Lower lobe of right lung (tissue), 2 donors: Measurements from ENCODE around the gene OR5L1. TPM values are rescaled to one million over a fixed set of nuclear protein-coding genes. Genes with fewer than 3 reads are reported as not detected.

Source experiments
- ATAC-seq, 2 donors: fragments of 200-7000 bp; cut with Tn5 transposase; one replicate each; pipeline ENCODE4 v1.9.1; 2020 to 2022; ENCODE audit warnings: mild to moderate bottlenecking in 2 of 2, moderate library complexity in 2 of 2
- DNase-seq: peaks from one replicate; pipeline ENCODE4 v3.0.0-alpha.2; 2020
- H3K27ac ChIP-seq: fragments of 200-600 bp; one replicate; pipeline ENCODE4 v1.8.0; 2022
- H3K27me3 ChIP-seq: fragments of 200-600 bp; one replicate; pipeline ENCODE4 v1.8.0; 2022; ENCODE audit warnings: low read depth
- H3K36me3 ChIP-seq: fragments of 200-600 bp; one replicate; pipeline ENCODE4 v1.8.0; 2022; ENCODE audit warnings: mild to moderate bottlenecking
- H3K4me1 ChIP-seq: fragments of 200-600 bp; one replicate; pipeline ENCODE4 v1.8.0; 2022
- H3K4me3 ChIP-seq: fragments of 200-600 bp; one replicate; pipeline ENCODE4 v1.8.0; 2022; ENCODE audit warnings: mild to moderate bottlenecking
- H3K9me3 ChIP-seq: fragments of 200-600 bp; one replicate; pipeline ENCODE4 v1.8.0; 2022
- intact Hi-C: fragments of 100-400 bp; cut with DNase I; formaldehyde crosslinking; loops from one replicate; pipeline ENCODE4 v1.11.0; 2022
- total RNA-seq: library from RNA; stranded (reverse); fragmentation: NEBNext Ultra II Directional; extraction: Animal tissue kit (Norgen Biotek cat#: 25700); gene quantifications from one replicate; pipeline ENCODE4 v1.2.1, GENCODE V29; 2021
- TF ChIP-seq, protein P1 (sequence below): fragments of 200-600 bp; IDR thresholded peaks from one replicate; pipeline ENCODE4 v1.8.0; 2022; ENCODE audit warnings: antibody characterized with exemption, mild to moderate bottlenecking
- donor health status: DM: no; HTN: yes; CAD: no; lungs with severe emphysema.

Gene OR5L1
- total RNA-seq, 1 donor from 2014 or later, result not detected

DNA sequence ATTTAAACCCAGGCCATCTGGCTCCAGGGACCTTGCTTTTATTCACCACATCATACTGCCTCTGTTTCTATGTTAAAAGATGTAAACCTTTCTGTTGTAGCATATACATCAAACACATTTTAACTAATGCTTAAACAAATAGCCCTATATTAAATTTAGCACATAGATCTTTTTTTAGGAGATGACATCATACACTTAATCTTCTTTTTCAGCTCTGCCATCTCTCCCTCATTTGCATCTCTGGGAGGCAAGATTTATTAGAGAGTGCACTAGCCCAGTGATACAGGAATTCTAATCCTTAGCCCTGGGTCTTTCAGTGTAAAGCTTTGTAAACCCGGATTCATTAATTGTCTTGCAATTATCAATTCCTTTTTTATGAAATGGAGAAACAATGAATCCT is 41.0 kb downstream of the OR5L1 start:
- intact Hi-C loops, result no loop called here
- no peak overlapping the region for H3K27ac ChIP-seq
- no peaks in the 10 kb centered on the region for H3K27me3 ChIP-seq
- TF ChIP-seq, protein P1, sequence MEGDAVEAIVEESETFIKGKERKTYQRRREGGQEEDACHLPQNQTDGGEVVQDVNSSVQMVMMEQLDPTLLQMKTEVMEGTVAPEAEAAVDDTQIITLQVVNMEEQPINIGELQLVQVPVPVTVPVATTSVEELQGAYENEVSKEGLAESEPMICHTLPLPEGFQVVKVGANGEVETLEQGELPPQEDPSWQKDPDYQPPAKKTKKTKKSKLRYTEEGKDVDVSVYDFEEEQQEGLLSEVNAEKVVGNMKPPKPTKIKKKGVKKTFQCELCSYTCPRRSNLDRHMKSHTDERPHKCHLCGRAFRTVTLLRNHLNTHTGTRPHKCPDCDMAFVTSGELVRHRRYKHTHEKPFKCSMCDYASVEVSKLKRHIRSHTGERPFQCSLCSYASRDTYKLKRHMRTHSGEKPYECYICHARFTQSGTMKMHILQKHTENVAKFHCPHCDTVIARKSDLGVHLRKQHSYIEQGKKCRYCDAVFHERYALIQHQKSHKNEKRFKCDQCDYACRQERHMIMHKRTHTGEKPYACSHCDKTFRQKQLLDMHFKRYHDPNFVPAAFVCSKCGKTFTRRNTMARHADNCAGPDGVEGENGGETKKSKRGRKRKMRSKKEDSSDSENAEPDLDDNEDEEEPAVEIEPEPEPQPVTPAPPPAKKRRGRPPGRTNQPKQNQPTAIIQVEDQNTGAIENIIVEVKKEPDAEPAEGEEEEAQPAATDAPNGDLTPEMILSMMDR, result no peak
- DNase-seq, result no peak
- H3K4me3 ChIP-seq, result no peak overlapping the region
- no peak for ATAC-seq
- no peaks in the 10 kb centered on the region for H3K4me1 ChIP-seq
- no peaks in the 10 kb centered on the region for H3K9me3 ChIP-seq
- no peaks in the 10 kb centered on the region for H3K36me3 ChIP-seq

DNA sequence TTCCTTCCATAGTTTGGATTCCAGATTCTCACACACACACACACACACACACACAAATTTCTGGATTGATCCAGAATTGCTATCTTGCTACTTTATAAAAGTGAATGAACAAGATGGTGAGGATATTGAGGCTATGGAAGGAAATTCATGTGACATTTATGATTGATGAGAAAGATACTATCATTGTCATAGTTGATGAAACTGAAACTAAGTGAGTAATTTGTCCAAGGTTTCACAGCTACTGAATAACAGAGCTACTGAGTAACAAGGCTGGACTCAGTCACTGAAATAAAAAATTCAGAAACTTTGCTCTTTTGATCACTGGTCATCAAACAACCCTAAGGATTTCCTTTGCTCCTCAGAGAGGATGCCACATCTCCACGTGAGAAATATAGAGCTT is 43.5 kb downstream of the OR5L1 start:
- ATAC-seq, result no peak
- Histone ChIP-seq H3K27me3 (no peaks in the 10 kb centered on the region), H3K36me3 (no peaks in the 10 kb centered on the region), H3K9me3 (no peaks in the 10 kb centered on the region), H3K4me3 (no peak overlapping the region), H3K27ac (no peak overlapping the region), H3K4me1 (no peaks in the 10 kb centered on the region)
- DNase-seq, result no peak
- TF ChIP-seq, protein P1, result no peak
- intact Hi-C loops, result no loop called here

Other genes starting within 250 kb of the OR5L1 start
- not detected for gene OR4C16, start 239.2 kb upstream of the OR5L1 start, total RNA-seq
- gene OR4C11, start 203.7 kb upstream of the OR5L1 start, total RNA-seq, result not detected
- not detected for gene OR4P4, start 176.3 kb upstream of the OR5L1 start, total RNA-seq
- gene OR4S2, start 163.0 kb upstream of the OR5L1 start, total RNA-seq, result not detected
- gene OR4C6, start 149.2 kb upstream of the OR5L1 start, total RNA-seq, result not detected
- not detected for gene OR5D13, start 37.9 kb upstream of the OR5L1 start, total RNA-seq
- gene OR5D14, start 15.8 kb upstream of the OR5L1 start, total RNA-seq, result not detected
- gene OR5D18, start 8.3 kb downstream of the OR5L1 start, total RNA-seq, result not detected
- not detected for gene OR5L2, start 15.9 kb downstream of the OR5L1 start, total RNA-seq
- gene OR5D16, start 27.4 kb downstream of the OR5L1 start, total RNA-seq, result not detected
- gene TRIM51, start 71.9 kb downstream of the OR5L1 start, total RNA-seq, result not detected
- not detected for gene OR5W2, start 103.2 kb downstream of the OR5L1 start, total RNA-seq
- gene OR5I1, start 125.0 kb downstream of the OR5L1 start, total RNA-seq, result not detected
- not detected for gene OR10AG1, start 158.6 kb downstream of the OR5L1 start, total RNA-seq
- not detected for gene OR5F1, start 183.3 kb downstream of the OR5L1 start, total RNA-seq
- not detected for gene OR5AS1, start 216.3 kb downstream of the OR5L1 start, total RNA-seq